Fibroblast of lung (primary cell): ENCODE results near the gene ITGBL1.

Experiments used
- EZH2 ChIP-seq: IDR thresholded peaks from 2 replicates; pipeline ENCODE4 v1.5.1; 2012; ENCODE audit warnings: low read length, control low read depth, mild to moderate bottlenecking; ENCODE audit errors: missing control alignments
- TF ChIP-seq, protein P1 (sequence below), 2 donors: IDR thresholded peaks in 1 of 2; conservative IDR thresholded peaks in 1 of 2; 1 replicate in 1 of 2; 2 replicates in 1 of 2; pipeline ENCODE4 v1.5.1; 2011 to 2012; ENCODE audit warnings: low read length in 2 of 2, control low read depth in 1 of 2, inconsistent platforms in 1 of 2, low read depth in 1 of 2, mild to moderate bottlenecking in 1 of 2

DNA sequence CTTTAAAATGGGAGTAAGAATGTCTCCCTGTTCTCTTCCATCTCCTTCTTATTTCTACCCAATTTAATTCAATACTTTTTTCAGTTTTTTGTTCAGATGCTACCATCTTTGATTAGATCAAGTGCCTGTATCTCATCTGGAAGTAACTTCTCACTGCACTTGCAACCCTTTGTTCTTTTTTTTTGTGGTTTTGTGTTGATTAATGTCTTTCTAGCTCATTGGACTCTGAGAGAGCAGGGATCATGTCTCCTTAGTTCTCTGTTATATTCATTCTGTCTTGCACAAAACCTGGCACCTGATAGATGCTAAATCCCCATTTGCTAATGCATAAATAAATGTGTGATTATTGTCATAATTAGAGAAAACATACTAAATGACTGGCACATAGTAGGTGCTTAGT lies 834 bp upstream of the ITGBL1 start:
- TF ChIP-seq, protein P1, sequence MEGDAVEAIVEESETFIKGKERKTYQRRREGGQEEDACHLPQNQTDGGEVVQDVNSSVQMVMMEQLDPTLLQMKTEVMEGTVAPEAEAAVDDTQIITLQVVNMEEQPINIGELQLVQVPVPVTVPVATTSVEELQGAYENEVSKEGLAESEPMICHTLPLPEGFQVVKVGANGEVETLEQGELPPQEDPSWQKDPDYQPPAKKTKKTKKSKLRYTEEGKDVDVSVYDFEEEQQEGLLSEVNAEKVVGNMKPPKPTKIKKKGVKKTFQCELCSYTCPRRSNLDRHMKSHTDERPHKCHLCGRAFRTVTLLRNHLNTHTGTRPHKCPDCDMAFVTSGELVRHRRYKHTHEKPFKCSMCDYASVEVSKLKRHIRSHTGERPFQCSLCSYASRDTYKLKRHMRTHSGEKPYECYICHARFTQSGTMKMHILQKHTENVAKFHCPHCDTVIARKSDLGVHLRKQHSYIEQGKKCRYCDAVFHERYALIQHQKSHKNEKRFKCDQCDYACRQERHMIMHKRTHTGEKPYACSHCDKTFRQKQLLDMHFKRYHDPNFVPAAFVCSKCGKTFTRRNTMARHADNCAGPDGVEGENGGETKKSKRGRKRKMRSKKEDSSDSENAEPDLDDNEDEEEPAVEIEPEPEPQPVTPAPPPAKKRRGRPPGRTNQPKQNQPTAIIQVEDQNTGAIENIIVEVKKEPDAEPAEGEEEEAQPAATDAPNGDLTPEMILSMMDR (conservative IDR thresholded peaks at IDR 0.05 in 1 of 2, IDR thresholded peaks at IDR 0.05 in 1 of 2; ENCODE audit: low read depth in 1 of 2, low read length in 2 of 2), result no peak
- no peak for TF ChIP-seq EZH2
